Measurements from ENCODE around the gene CRACR2B.

CRACR2B gene

GRCh38 chr11:820655-821511 lies 6.8 kb upstream of the CRACR2B start:
- no peak for TF ChIP-seq CTCF (IDR thresholded peaks at IDR 0.05; ENCODE audit: low read length, missing control alignments)
- DNase-seq (ENCODE audit: low read depth): peak; percentile 63
- peak overlapping the region; percentile 70 for H3K4me3 ChIP-seq (replicated peaks; ENCODE audit: low read depth, low read length)

DNA sequence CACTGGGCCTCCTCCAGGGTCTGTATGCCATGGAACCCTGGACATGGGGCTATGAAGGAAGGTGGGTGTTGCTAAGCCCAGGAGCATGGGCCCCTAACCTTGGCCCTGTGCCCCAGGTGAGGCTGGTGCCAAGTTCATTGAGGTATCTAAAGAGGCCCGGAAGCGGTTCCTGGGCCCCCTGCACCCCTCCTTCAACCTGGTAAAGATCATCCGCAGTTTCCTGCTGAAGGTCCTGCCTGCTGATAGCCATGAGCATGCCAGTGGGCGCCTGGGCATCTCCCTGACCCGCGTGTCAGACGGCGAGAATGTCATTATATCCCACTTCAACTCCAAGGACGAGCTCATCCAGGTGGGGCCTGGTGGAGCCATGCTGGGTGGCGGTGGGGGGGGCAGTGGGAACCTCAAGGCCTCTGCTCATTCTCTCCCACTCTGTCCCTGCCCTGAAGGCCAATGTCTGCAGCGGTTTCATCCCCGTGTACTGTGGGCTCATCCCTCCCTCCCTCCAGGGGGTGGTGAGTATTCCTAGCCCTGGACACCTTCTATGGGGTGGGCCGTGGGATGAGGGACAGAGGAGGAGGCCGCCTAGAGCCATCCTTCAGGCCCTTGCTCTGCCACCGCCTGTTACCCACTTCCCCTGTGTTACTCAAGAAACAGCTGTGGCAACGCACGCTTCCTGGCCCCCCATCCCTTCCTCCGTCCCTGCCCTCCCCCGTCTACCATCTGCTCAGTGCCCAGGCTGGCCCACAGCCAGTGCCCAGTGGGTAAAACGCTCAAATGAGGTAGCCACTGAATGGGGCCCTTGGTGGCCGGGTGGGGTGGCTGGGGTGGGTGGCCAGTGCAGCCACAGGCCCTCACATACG lies 6.0 kb upstream of the CRACR2B start:
- no peak for DNase-seq (ENCODE audit: low read depth)
- no peak overlapping the region for H3K4me3 ChIP-seq (replicated peaks; ENCODE audit: low read depth, low read length)
- TF ChIP-seq CTCF (IDR thresholded peaks at IDR 0.05; ENCODE audit: low read length, missing control alignments): no peak

- no peak for DNase-seq (ENCODE audit: low read depth)
- no peak for TF ChIP-seq CTCF (IDR thresholded peaks at IDR 0.05; ENCODE audit: low read length, missing control alignments)
- no peak overlapping the region for H3K4me3 ChIP-seq (replicated peaks; ENCODE audit: low read depth, low read length)
Measured at GRCh38 chr11:823441-824291, 4.1 kb upstream of the CRACR2B start.

- TF ChIP-seq CTCF (IDR thresholded peaks at IDR 0.05; ENCODE audit: low read length, missing control alignments): no peak
- H3K4me3 ChIP-seq (replicated peaks; ENCODE audit: low read depth, low read length): no peak overlapping the region
- DNase-seq (ENCODE audit: low read depth): no peak
Measured at GRCh38 chr11:824292-824880, 3.3 kb upstream of the CRACR2B start.

DNA sequence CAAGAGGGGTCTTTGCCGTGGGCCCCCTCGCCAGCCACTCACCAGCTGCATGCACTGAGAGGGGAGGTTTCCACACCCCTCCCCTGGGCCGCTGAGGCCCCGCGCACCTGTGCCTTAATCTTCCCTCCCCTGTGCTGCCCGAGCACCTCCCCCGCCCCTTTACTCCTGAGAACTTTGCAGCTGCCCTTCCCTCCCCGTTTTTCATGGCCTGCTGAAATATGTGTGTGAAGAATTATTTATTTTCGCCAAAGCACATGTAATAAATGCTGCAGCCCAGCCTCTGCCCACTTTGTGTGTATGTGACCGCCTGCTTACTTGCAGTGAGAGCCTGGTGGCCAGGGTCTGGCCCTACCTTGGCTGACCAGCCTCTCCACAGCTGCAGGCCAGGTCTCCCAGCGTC lies 2.8 kb upstream of the CRACR2B start:
- H3K4me3 ChIP-seq (replicated peaks; ENCODE audit: low read depth, low read length): no peak overlapping the region
- DNase-seq (ENCODE audit: low read depth): no peak
- no peak for TF ChIP-seq CTCF (IDR thresholded peaks at IDR 0.05; ENCODE audit: low read length, missing control alignments)

Measured in fibroblast of pulmonary artery (primary cell).